HepG2 (cell line): ENCODE data around the gene GSTK1. TPM values are rescaled to one million over a fixed set of nuclear protein-coding genes. Genes with fewer than 3 reads are reported as not detected.

Experiments used
- ATAC-seq: fragments of 200-7000 bp; cut with Tn5 transposase; 3 replicates; pipeline ENCODE4 v1.9.1; 2020; ENCODE audit warnings: mild to moderate bottlenecking, moderate library complexity
- BruUV-seq: library from RNA; stranded (reverse); fragments of 400-500 nt; replicated peaks from 2 replicates; lab custom pipeline; 2021; lab: Mats Ljungman, UMichigan
- CTCF ChIA-PET: fragments of 300-600 bp; formaldehyde crosslinking; extraction: SDS; loops from one replicate; lab custom pipeline; 2021; ENCODE audit warnings: low total read pairs, inconsistent platforms, low intra/inter-chr PET ratio; lab: Yijun Ruan, JAX
- POLR2A ChIA-PET: fragments of 350-600 bp; sonication (Branson Sonifier 250); formaldehyde crosslinking; loops from one replicate; lab custom pipeline; 2020; ENCODE audit warnings: antibody characterized with exemption, inconsistent platforms; lab: Yijun Ruan, JAX
- DNase-seq: peaks from one replicate; pipeline ENCODE4 v3.0.0-alpha.2; 2015; ENCODE audit warnings: low spot score
- FAIRE-seq: peaks from 3 replicates; lab custom pipeline; 2011; peaks lifted over from hg19 to GRCh38; lab: Jason Lieb, UNC
- H2AFZ ChIP-seq: one replicate; pipeline ENCODE4 v1.6.1; 2011; ENCODE audit warnings: low read length, inconsistent platforms
- H3K27ac ChIP-seq: fragments of 300-600 bp; 3 replicates; pipeline ENCODE4 v1.8.0; 2011; ENCODE audit warnings: mixed run types, mild to moderate bottlenecking, mixed read lengths, low read length, inconsistent platforms; ENCODE audit not compliant: insufficient read depth; ENCODE audit errors: extremely low read length
- H3K27me3 ChIP-seq, 2 experiments: fragments of 200-600 bp in 1 of 2; 2 replicates in 1 of 2; 3 replicates in 1 of 2; pipeline versions ENCODE4 v1.6.0 to v1.8.0; 2011; ENCODE audit warnings: low read length in 2 of 2, mild to moderate bottlenecking in 2 of 2, moderate library complexity in 2 of 2, inconsistent platforms in 1 of 2; ENCODE audit not compliant: insufficient read depth in 2 of 2, control insufficient read depth in 1 of 2
- H3K36me3 ChIP-seq, 2 experiments: fragments of 200-600 bp in 1 of 2; replicated peaks in 1 of 2; 2 replicates in 1 of 2; 3 replicates in 1 of 2; pipeline versions ENCODE4 v1.5.1 to v1.8.0; 2011; ENCODE audit warnings: low read length in 2 of 2, inconsistent platforms in 1 of 2; ENCODE audit not compliant: insufficient read depth in 2 of 2, control insufficient read depth in 1 of 2
- H3K4me1 ChIP-seq: 2 replicates; pipeline ENCODE4 v1.5.1; 2012; ENCODE audit warnings: low read length, inconsistent platforms; ENCODE audit not compliant: insufficient read depth
- H3K4me2 ChIP-seq: 2 replicates; pipeline ENCODE4 v1.6.0; 2011; ENCODE audit warnings: low read depth, low read length, inconsistent platforms
- H3K4me3 ChIP-seq, 3 experiments: fragments of 200-600 bp in 1 of 3; sonication (generic), shearing (Covaris generic) in 1 of 3; replicated peaks in 1 of 3; 2 replicates each; pipeline ENCODE4 v1.5.1; 2011 to 2016; ENCODE audit warnings: low read length in 3 of 3, inconsistent platforms in 2 of 3, low read depth in 2 of 3, mild to moderate bottlenecking in 2 of 3, control low read depth in 1 of 3, mixed read lengths in 1 of 3; ENCODE audit not compliant: insufficient read depth in 1 of 3
- H3K79me2 ChIP-seq: one replicate; pipeline ENCODE4 v1.6.1; 2011; ENCODE audit warnings: low read length, inconsistent platforms; ENCODE audit not compliant: insufficient read depth
- H3K9ac ChIP-seq: 2 replicates; pipeline ENCODE4 v1.6.0; 2011; ENCODE audit warnings: mild to moderate bottlenecking, low read depth, low read length, inconsistent platforms; ENCODE audit not compliant: insufficient read depth
- H3K9me3 ChIP-seq: 2 replicates; pipeline ENCODE4 v1.5.1; 2012; ENCODE audit warnings: mild to moderate bottlenecking, low read length
- H4K20me1 ChIP-seq: 2 replicates; pipeline ENCODE4 v1.6.0; 2011; ENCODE audit warnings: inconsistent platforms, mild to moderate bottlenecking, low read length, moderate library complexity; ENCODE audit not compliant: insufficient read depth
- DMAP1 ChIP-seq: IDR thresholded peaks from 2 replicates; pipeline ENCODE4 v1.6.1; 2016
- GRHL1 ChIP-seq: sonication (generic); formaldehyde crosslinking; conservative IDR thresholded peaks from 2 replicates; pipeline ENCODE4 v1.8.0; 2022; ENCODE audit warnings: missing genetic modification reagents
- HNRNPUL1 ChIP-seq: fragments of 200-400 bp; formaldehyde crosslinking; IDR thresholded peaks from 2 replicates; pipeline ENCODE4 v1.6.1; 2017; ENCODE audit warnings: low read depth, mild to moderate bottlenecking, low read length, moderate library complexity
- MEIS2 ChIP-seq: sonication (generic); formaldehyde crosslinking; IDR thresholded peaks from 2 replicates; pipeline ENCODE4 v1.9.0; 2021; ENCODE audit warnings: mild to moderate bottlenecking, missing genetic modification reagents
- MLLT10 ChIP-seq: sonication (generic); formaldehyde crosslinking; IDR thresholded peaks from 2 replicates; pipeline ENCODE4 v1.4.0; 2020; ENCODE audit warnings: missing genetic modification reagents
- NKX3-1 ChIP-seq: sonication (generic); formaldehyde crosslinking; IDR thresholded peaks from 2 replicates; pipeline ENCODE4 v1.5.0; 2020; ENCODE audit warnings: missing genetic modification reagents
- RBM39 ChIP-seq: fragments of 200-400 bp; formaldehyde crosslinking; IDR thresholded peaks from one replicate; pipeline ENCODE4 v1.6.1; 2018; ENCODE audit warnings: antibody characterized with exemption, mild to moderate bottlenecking, low read depth, low read length; ENCODE audit not compliant: poor library complexity, severe bottlenecking
- RNF2 ChIP-seq: fragments of 450-650 bp; conservative IDR thresholded peaks from 2 replicates; pipeline ENCODE4 v1.6.1; 2016; ENCODE audit warnings: low read depth
- RXRA ChIP-seq: sonication (generic); formaldehyde crosslinking; IDR thresholded peaks from 2 replicates; pipeline ENCODE4 v1.5.1; 2020; ENCODE audit warnings: missing genetic modification reagents
- SALL1 ChIP-seq: sonication (generic); formaldehyde crosslinking; IDR thresholded peaks from 2 replicates; pipeline ENCODE4 v1.8.0; 2022; ENCODE audit warnings: mild to moderate bottlenecking, missing genetic modification reagents
- SATB2 ChIP-seq: sonication (generic); formaldehyde crosslinking; IDR thresholded peaks from 2 replicates; pipeline ENCODE4 v1.5.0; 2020; ENCODE audit warnings: missing genetic modification reagents
- SP5 ChIP-seq: IDR thresholded peaks from 2 replicates; pipeline ENCODE4 v1.6.1; 2016; ENCODE audit warnings: low read depth, borderline replicate concordance
- STAT5B ChIP-seq: sonication (generic); formaldehyde crosslinking; IDR thresholded peaks from 2 replicates; pipeline ENCODE4 v1.4.0; 2020; ENCODE audit warnings: missing genetic modification reagents
- UBTF ChIP-seq: sonication (generic); formaldehyde crosslinking; IDR thresholded peaks from 2 replicates; pipeline ENCODE4 v1.4.0; 2020; ENCODE audit warnings: mild to moderate bottlenecking, missing genetic modification reagents
- YEATS2 ChIP-seq: sonication (generic); formaldehyde crosslinking; IDR thresholded peaks from 2 replicates; pipeline ENCODE4 v1.4.0; 2020; ENCODE audit warnings: missing genetic modification reagents, borderline replicate concordance
- ZBTB26 ChIP-seq: IDR thresholded peaks from 2 replicates; pipeline ENCODE4 v1.6.1; 2016; ENCODE audit warnings: missing compliant biosample characterization, missing genetic modification reagents, borderline replicate concordance
- ZFX ChIP-seq: sonication (generic); formaldehyde crosslinking; IDR thresholded peaks from 2 replicates; pipeline ENCODE4 v1.4.0; 2020; ENCODE audit warnings: mild to moderate bottlenecking, low read depth, missing genetic modification reagents, moderate library complexity
- ZNF207 ChIP-seq: fragments of 450-650 bp; IDR thresholded peaks from 2 replicates; pipeline ENCODE4 v1.6.1; 2016; ENCODE audit warnings: antibody characterized with exemption, borderline replicate concordance
- ZNF558 ChIP-seq: sonication (generic); formaldehyde crosslinking; IDR thresholded peaks from 2 replicates; pipeline ENCODE4 v1.9.0; 2022; ENCODE audit warnings: mild to moderate bottlenecking, missing genetic modification reagents, borderline replicate concordance
- ZSCAN30 ChIP-seq: sonication (generic); formaldehyde crosslinking; IDR thresholded peaks from 2 replicates; pipeline ENCODE4 v1.5.0; 2020; ENCODE audit warnings: mild to moderate bottlenecking, missing genetic modification reagents
- WGBS: methylation state at CpG from one replicate; pipeline ENCODE4 v1.1.6; 2017; ENCODE audit warnings: low lambda C conversion rate; 5-methylcytosine and 5-hydroxymethylcytosine counted together
- in situ Hi-C: cut with HindIII; loops from 2 replicates; pipeline ENCODE4 v1.10.0; 2017; ENCODE audit warnings: low pct_unique_long_range_greater_than_20kb; ENCODE audit not compliant: extremely low pct_ligation_motif_present
- intact Hi-C: fragments of 100-400 bp; cut with micrococcal nuclease; formaldehyde crosslinking; loops from one replicate; pipeline ENCODE4 v1.10.0; 2022; ENCODE audit not compliant: unreplicated experiment
- polyA plus RNA-seq, 8 experiments: library from polyadenylated mRNA; depleted of rRNA in 3 of 8; stranded (reverse) in 7 of 8; unstranded in 1 of 8; fragments of >200 nt; fragmentation: Illumina TruSeq in 4 of 8; extraction: Trizol in 4 of 8; gene quantifications; 2 replicates each; pipeline versions ENCODE4 v1.2.1 to v1.2.3, GENCODE V29; 2011 to 2016; ENCODE audit warnings: low read depth in 4 of 8, missing spikeins in 1 of 8, mixed read lengths in 1 of 8; ENCODE audit not compliant: insufficient read depth in 1 of 8
- total RNA-seq, 5 experiments: library from RNA; depleted of rRNA; stranded (reverse); fragments of >200 nt; fragmentation: Illumina TruSeq; extraction: Trizol; gene quantifications; 2 replicates each; pipeline ENCODE4 v1.2.3, GENCODE V29; 2016; ENCODE audit warnings: low read depth in 1 of 5

GSTK1 gene
- total and polyA plus RNA-seq, 2 of the 13 experiments (the other 11 are each of a cell fraction or from before 2014, with no cell fraction given) = 64.6 to 92.1 TPM

- no peak for TF ChIP-seq ZBTB26
- no peak for TF ChIP-seq HNRNPUL1
- no peak for TF ChIP-seq GRHL1
- no peak for TF ChIP-seq SP5 (CRISPR knock-in tag)
- TF ChIP-seq MEIS2 (CRISPR knock-in tag) = no peak
Observed at GRCh38 chr7:143295870-143296269, 32.6 kb downstream of the GSTK1 start (continued).

- CTCF ChIA-PET = no interaction called here
- in situ Hi-C loops = no loop called here
- no peak for TF ChIP-seq RXRA (CRISPR knock-in tag)
- no peak for TF ChIP-seq MLLT10
- TF ChIP-seq YEATS2 = no peak
- TF ChIP-seq NKX3-1 = no peak
- no peak for TF ChIP-seq SATB2
- no peak for TF ChIP-seq SALL1 (CRISPR knock-in tag)
- no peak for TF ChIP-seq ZFX (CRISPR knock-in tag)
- no peak for TF ChIP-seq STAT5B (CRISPR knock-in tag)
- TF ChIP-seq UBTF (CRISPR knock-in tag) = no peak
- no peak for TF ChIP-seq RBM39
- no peak for TF ChIP-seq DMAP1
- no peak for TF ChIP-seq ZNF207
- no peak for TF ChIP-seq RNF2
- no peak for TF ChIP-seq ZNF558 (CRISPR knock-in tag)
- TF ChIP-seq ZSCAN30 (CRISPR knock-in tag) = no peak
Observed at GRCh38 chr7:143296686-143297085, 33.4 kb downstream of the GSTK1 start.

More at GRCh38 chr7:143296686-143297085, 33.4 kb downstream of the GSTK1 start:
- no peak for DNase-seq
- no peak overlapping the region for H3K9ac ChIP-seq
- H3K4me3 ChIP-seq = no peak overlapping the region
- H3K4me2 ChIP-seq = no peak overlapping the region
- POLR2A ChIA-PET = interaction anchor here (2.1 kb wide), 1 partner anchor 9 kb away, joined by 6 read pairs; the partner anchor contains the start of gene CASP2
- H2AFZ ChIP-seq = no peak overlapping the region
- intact Hi-C loops = no loop called here
- H3K4me1 ChIP-seq = no peaks in the 10 kb centered on the region
- no peaks in the 10 kb centered on the region for H3K27me3 ChIP-seq
- ATAC-seq = no peak
- 89% methylated on average over 2 of the region's 2 CpGs for WGBS
- H4K20me1 ChIP-seq = no peaks in the 10 kb centered on the region
- H3K36me3 ChIP-seq = peaks cover 28 to 84% of the 10 kb centered on the region in 2 experiments
- H3K79me2 ChIP-seq = no peaks in the 10 kb centered on the region
- no peaks in the 10 kb centered on the region for H3K9me3 ChIP-seq
- FAIRE-seq = no peak
- no peak overlapping the region for H3K27ac ChIP-seq
- no TSS peak for BruUV-seq
